GM18873 (cell line): Measurements from ENCODE around the gene GALNTL6.

Experiments
- ATAC-seq: cut with Tn5 transposase; IDR thresholded peaks from one replicate; pipeline ENCODE4 v1.9.1; 2021; ENCODE audit warnings: mild to moderate bottlenecking, moderate library complexity, moderate number of reproducible peaks; ENCODE audit not compliant: unreplicated experiment, low FRiP score

GALNTL6 gene

GRCh38 chr4:171812665-171813525 lies at the start of gene GALNTL6:
TSS of gene GALNTL6 (plus strand) at chr4:171813404.
- no peak for ATAC-seq

GRCh38 chr4:171765514-171765913 lies 47.7 kb upstream of the GALNTL6 start:
- ATAC-seq, result no peak

- ATAC-seq, result no peak
Observed at GRCh38 chr4:171774642-171775190, 38.5 kb upstream of the GALNTL6 start.

- no peak for ATAC-seq
Observed at GRCh38 chr4:171779301-171779700, 33.9 kb upstream of the GALNTL6 start.

- ATAC-seq, result no peak
Observed at GRCh38 chr4:171785388-171785787, 27.8 kb upstream of the GALNTL6 start.

- ATAC-seq, result no peak
Observed at GRCh38 chr4:171793723-171794122, 19.5 kb upstream of the GALNTL6 start.

GRCh38 chr4:171794528-171794927 lies 18.7 kb upstream of the GALNTL6 start:
- no peak for ATAC-seq

- ATAC-seq, result no peak
Observed at GRCh38 chr4:171809854-171810253, 3.4 kb upstream of the GALNTL6 start.

GRCh38 chr4:171812333-171812664 lies 905 bp upstream of the GALNTL6 start:
- no peak for ATAC-seq

GRCh38 chr4:171813526-171814250 lies 484 bp downstream of the GALNTL6 start:
- ATAC-seq, result no peak

GRCh38 chr4:171814545-171814944 lies 1.3 kb downstream of the GALNTL6 start:
- ATAC-seq, result no peak

- ATAC-seq, result no peak
Observed at GRCh38 chr4:171817026-171817425, 3.8 kb downstream of the GALNTL6 start.

GRCh38 chr4:171834640-171835039 lies 21.4 kb downstream of the GALNTL6 start:
- ATAC-seq, result no peak

GRCh38 chr4:171843456-171843855 lies 30.3 kb downstream of the GALNTL6 start:
- ATAC-seq, result no peak

GRCh38 chr4:171846232-171846631 lies 33.0 kb downstream of the GALNTL6 start:
- ATAC-seq, result peak; percentile 45

GRCh38 chr4:171846893-171847292 lies 33.7 kb downstream of the GALNTL6 start:
- ATAC-seq, result no peak

GRCh38 chr4:171847751-171848150 lies 34.5 kb downstream of the GALNTL6 start:
- ATAC-seq, result no peak

GRCh38 chr4:171849686-171850222 lies 36.5 kb downstream of the GALNTL6 start:
- ATAC-seq, result no peak

GRCh38 chr4:171851295-171851694 lies 38.1 kb downstream of the GALNTL6 start:
- no peak for ATAC-seq

- ATAC-seq, result no peak
Observed at GRCh38 chr4:171857302-171858012, 44.3 kb downstream of the GALNTL6 start.

GRCh38 chr4:171875291-171875690 lies 62.1 kb downstream of the GALNTL6 start:
- no peak for ATAC-seq
